Measurements from ENCODE around the gene STK40.

The STK40 gene

GRCh38 chr1:36406440-36406839 is 20.7 kb upstream of the STK40 start:
- FAIRE-seq (no peak), DNase-seq (ENCODE audit: insufficient read length, low spot score) (no peak)
- TF ChIP-seq CTCF (IDR thresholded peaks at IDR 0.05; ENCODE audit: insufficient read depth, missing control alignments) = no peak

GRCh38 chr1:36402504-36402890 is 16.8 kb upstream of the STK40 start:
- FAIRE-seq = no peak
- DNase-seq (ENCODE audit: insufficient read length, low spot score) = no peak
- TF ChIP-seq CTCF (IDR thresholded peaks at IDR 0.05; ENCODE audit: insufficient read depth, missing control alignments) = no peak

- FAIRE-seq (no peak), DNase-seq (ENCODE audit: insufficient read length, low spot score) (no peak)
- no peak for TF ChIP-seq CTCF (IDR thresholded peaks at IDR 0.05; ENCODE audit: insufficient read depth, missing control alignments)
These were observed 16.1 kb upstream of the STK40 start for GRCh38 chr1:36401602-36402503.

- DNase-seq (ENCODE audit: insufficient read length, low spot score) = no peak
- no peak for TF ChIP-seq CTCF (IDR thresholded peaks at IDR 0.05; ENCODE audit: insufficient read depth, missing control alignments)
- no peak for FAIRE-seq
These were observed 15.3 kb upstream of the STK40 start for GRCh38 chr1:36400825-36401601.

- no peak for DNase-seq (ENCODE audit: insufficient read length, low spot score)
- no peak for TF ChIP-seq CTCF (IDR thresholded peaks at IDR 0.05; ENCODE audit: insufficient read depth, missing control alignments)
- FAIRE-seq = no peak
These were observed 14.7 kb upstream of the STK40 start for GRCh38 chr1:36400514-36400824.

GRCh38 chr1:36398370-36398977 is 12.8 kb upstream of the STK40 start:
- FAIRE-seq (no peak), DNase-seq (ENCODE audit: insufficient read length, low spot score) (no peak)
- no peak for TF ChIP-seq CTCF (IDR thresholded peaks at IDR 0.05; ENCODE audit: insufficient read depth, missing control alignments)
